GM12891 (cell line): ENCODE measurements around the gene RET.

ENCODE experiments used
- POLR2A ChIP-seq: IDR thresholded peaks from 2 replicates; pipeline ENCODE4 v1.6.1; 2011; ENCODE audit warnings: low read depth, low read length, control low read depth
- POLR2AphosphoS5 ChIP-seq: IDR thresholded peaks from 2 replicates; pipeline ENCODE4 v1.6.1; 2011; ENCODE audit warnings: low read depth, low read length, control low read depth
- SPI1 ChIP-seq: IDR thresholded peaks from 2 replicates; pipeline ENCODE4 v1.6.1; 2011; ENCODE audit warnings: low read depth, low read length, control low read depth
- TAF1 ChIP-seq: IDR thresholded peaks from 2 replicates; pipeline ENCODE4 v1.6.1; 2011; ENCODE audit warnings: low read depth, low read length, control low read depth

- TF ChIP-seq POLR2A (no peak), POLR2AphosphoS5 (no peak), SPI1 (no peak), TAF1 (no peak)
Measured at GRCh38 chr10:43029043-43029442, 47.8 kb upstream of the RET start.
